ENCODE data around the gene S100A14.

The S100A14 gene

DNA sequence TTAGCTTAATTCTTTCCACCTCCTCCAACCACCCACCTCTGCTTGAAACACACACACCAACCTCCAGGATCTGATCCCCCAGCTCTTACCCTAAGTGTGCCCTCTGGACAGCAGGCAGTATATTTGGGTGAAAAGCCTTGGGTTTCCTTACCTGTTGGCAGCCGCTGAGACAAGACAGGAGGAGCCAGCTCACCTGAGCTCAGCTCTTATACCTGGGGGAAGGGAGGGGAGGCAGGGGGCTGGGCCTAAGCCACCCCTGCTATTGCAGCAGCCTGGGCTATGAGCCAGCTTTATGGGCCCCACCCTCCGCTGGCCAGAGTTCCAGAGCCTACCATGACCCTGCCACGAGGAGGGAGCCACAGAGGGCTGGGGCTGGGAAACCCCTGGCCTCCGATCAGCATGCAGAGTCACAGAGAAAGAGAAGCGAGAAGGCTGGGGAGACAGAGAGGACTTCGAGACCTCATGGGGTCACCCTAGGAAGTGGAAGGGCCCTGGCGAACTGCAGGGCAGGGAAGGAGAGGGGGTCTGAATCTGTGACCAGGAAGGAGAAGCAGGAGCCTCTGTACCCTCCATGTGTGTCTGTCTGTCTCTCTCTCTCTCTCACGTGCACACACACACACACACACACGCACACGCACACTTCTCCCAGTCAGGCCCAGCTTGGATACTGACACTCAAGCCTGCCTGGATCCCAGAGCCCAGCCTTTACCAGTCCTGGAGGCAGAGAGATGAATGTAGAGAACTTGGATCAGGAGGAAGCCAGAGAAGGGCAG, at the start of gene S100A14:
Gene S100A14 (minus strand): TSS at position 182 of the 773 bp plus-strand sequence. CDS start 467 bp downstream, outside the sequence.
- TF ChIP-seq FOXA1 (IDR thresholded peaks at IDR 0.05) (no peak), ARNT (IDR thresholded peaks at IDR 0.05) (no peak), FOXM1 (IDR thresholded peaks at IDR 0.05; ENCODE audit: borderline replicate concordance) (no peak), LEF1 (IDR thresholded peaks at IDR 0.05; ENCODE audit: borderline replicate concordance) (no peak), BHLHE40 (IDR thresholded peaks at IDR 0.05; ENCODE audit: borderline replicate concordance) (no peak), ELF4 (IDR thresholded peaks at IDR 0.05) (no peak), SUZ12 (IDR thresholded peaks at IDR 0.05) (no peak), HDGF (IDR thresholded peaks at IDR 0.05; ENCODE audit: borderline replicate concordance) (no peak), FOXK2 (IDR thresholded peaks at IDR 0.05) (no peak), NFRKB (IDR thresholded peaks at IDR 0.05) (no peak), SP1 (IDR thresholded peaks at IDR 0.05) (no peak), TARDBP (IDR thresholded peaks at IDR 0.05) (no peak), L3MBTL2 (conservative IDR thresholded peaks at IDR 0.05) (no peak), CTBP1 (IDR thresholded peaks at IDR 0.05; ENCODE audit: borderline replicate concordance) (no peak)
- TF ChIP-seq, protein P1, sequence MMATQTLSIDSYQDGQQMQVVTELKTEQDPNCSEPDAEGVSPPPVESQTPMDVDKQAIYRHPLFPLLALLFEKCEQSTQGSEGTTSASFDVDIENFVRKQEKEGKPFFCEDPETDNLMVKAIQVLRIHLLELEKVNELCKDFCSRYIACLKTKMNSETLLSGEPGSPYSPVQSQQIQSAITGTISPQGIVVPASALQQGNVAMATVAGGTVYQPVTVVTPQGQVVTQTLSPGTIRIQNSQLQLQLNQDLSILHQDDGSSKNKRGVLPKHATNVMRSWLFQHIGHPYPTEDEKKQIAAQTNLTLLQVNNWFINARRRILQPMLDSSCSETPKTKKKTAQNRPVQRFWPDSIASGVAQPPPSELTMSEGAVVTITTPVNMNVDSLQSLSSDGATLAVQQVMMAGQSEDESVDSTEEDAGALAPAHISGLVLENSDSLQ (IDR thresholded peaks at IDR 0.05) = no peak
- ChIA-PET POLR2A (interaction anchor here (1.0 to 6.3 kb wide), 3 partner anchors 11 to 18 kb away, joined by 3 to 72 read pairs (median 28); partner anchors contain the start of genes CHTOP, S100A1 and S100A13), CTCF (interaction anchor here (0.6 to 2.8 kb wide), 2 partner anchors 11 to 28 kb away, joined by 3 to 27 read pairs; partner anchors contain the start of genes S100A1 and S100A13)
- no peak for DNase-seq (ENCODE audit: extremely low spot score)

DNA sequence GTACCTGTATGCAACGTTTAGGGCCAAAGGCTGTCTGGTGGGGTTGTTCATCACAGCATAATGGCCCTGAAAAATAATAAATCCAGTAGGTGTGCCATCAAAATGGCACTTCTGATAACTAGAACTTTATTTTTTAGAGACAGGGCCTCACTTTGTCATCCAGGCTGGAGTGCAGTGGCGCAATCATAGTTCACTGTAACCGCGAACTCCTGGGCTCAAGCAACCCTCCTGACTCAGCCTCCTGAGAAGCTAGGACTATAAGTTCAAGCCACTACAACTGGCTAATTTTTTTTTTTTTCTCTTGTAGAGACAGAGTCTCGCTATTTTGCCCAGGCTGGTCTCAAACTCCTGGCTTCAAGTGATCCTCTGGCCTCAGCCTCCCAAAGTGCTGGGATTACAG, 47.1 kb upstream of the S100A14 start:
- ChIA-PET POLR2A (no interaction called here), CTCF (interaction anchor here (0.6 kb wide), 1 partner anchor 9 kb away, joined by 9 read pairs; no protein-coding TSS in a partner anchor)
- no peak for TF ChIP-seq FOXM1 (IDR thresholded peaks at IDR 0.05; ENCODE audit: borderline replicate concordance)
- no peak for TF ChIP-seq TARDBP (IDR thresholded peaks at IDR 0.05)
- no peak for TF ChIP-seq FOXK2 (IDR thresholded peaks at IDR 0.05)
- no peak for TF ChIP-seq L3MBTL2 (conservative IDR thresholded peaks at IDR 0.05)
- TF ChIP-seq NFRKB (IDR thresholded peaks at IDR 0.05) = no peak
- no peak for TF ChIP-seq ZNF384 (IDR thresholded peaks at IDR 0.05)
- no peak for TF ChIP-seq ARNT (IDR thresholded peaks at IDR 0.05)
- no peak for TF ChIP-seq SUZ12 (IDR thresholded peaks at IDR 0.05)
- TF ChIP-seq HDGF (IDR thresholded peaks at IDR 0.05; ENCODE audit: borderline replicate concordance) = no peak
- no peak for TF ChIP-seq SP1 (IDR thresholded peaks at IDR 0.05)
- no peak for TF ChIP-seq CTBP1 (IDR thresholded peaks at IDR 0.05; ENCODE audit: borderline replicate concordance)
- no peak for TF ChIP-seq FOXA1 (IDR thresholded peaks at IDR 0.05)
- no peak for TF ChIP-seq BHLHE40 (IDR thresholded peaks at IDR 0.05; ENCODE audit: borderline replicate concordance)
- no peak for TF ChIP-seq ELF4 (IDR thresholded peaks at IDR 0.05)
- TF ChIP-seq, protein P1 (IDR thresholded peaks at IDR 0.05) = no peak
- no peak for DNase-seq (ENCODE audit: extremely low spot score)

DNA sequence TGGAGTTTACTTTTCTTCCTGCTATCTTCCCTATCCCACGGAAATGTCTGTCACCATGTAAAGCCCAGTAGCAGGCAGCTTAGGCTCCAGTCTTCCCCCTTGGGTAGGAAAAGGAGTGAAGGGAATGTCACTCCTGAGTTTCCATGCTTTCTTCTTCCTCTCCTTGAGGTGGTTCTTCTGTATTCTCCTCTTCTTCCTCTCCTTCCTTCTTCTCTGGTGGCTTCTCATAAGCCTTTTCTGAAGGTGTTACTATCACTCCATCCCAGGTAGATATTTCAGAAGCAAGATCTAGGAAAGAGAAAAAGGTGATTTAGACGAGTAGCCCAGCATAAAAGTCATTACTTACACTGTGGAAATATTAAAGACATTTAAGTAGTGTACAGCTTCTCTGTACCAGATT, 46.1 kb upstream of the S100A14 start:
- ChIA-PET CTCF (no interaction called here), POLR2A (interaction anchor here (1.2 kb wide), 1 partner anchor 14 kb away, joined by 4 read pairs; no protein-coding TSS in a partner anchor)
- no peak for DNase-seq (ENCODE audit: extremely low spot score)
- no peak for TF ChIP-seq HDGF (IDR thresholded peaks at IDR 0.05; ENCODE audit: borderline replicate concordance)
- TF ChIP-seq ZNF384 (IDR thresholded peaks at IDR 0.05) = no peak
- no peak for TF ChIP-seq SUZ12 (IDR thresholded peaks at IDR 0.05)
- TF ChIP-seq NFRKB (IDR thresholded peaks at IDR 0.05) = no peak
- TF ChIP-seq FOXK2 (IDR thresholded peaks at IDR 0.05) = no peak
- no peak for TF ChIP-seq ELF4 (IDR thresholded peaks at IDR 0.05)
- TF ChIP-seq FOXA1 (IDR thresholded peaks at IDR 0.05) = no peak

DNA sequence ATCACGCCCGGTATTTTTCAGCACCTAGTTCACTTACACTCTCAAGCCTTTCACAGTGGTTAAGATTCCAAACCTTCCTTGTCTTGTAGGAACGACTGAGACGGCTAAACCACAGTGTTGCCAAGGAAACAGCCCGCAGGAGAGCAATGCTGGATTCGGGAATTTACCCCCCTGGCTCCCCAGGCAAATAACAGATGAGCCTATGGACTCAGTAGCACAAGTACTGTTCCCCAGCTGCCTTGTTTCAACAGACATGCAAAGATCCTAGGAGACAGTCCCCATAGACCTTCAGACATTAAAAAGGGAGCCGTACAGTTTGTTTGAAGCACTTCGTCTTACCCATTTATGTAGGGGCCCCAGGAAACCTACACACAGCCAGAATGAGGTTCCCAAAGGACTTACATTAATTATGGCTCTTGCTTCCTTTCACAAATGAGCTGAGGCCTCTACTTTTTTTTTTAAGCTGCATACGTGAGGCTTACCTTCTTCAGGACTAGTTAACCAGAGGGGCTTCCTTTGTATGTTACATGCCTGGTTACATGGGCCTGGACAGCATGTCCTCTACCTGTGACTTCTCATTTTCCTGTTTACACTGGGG, 45.1 kb upstream of the S100A14 start:
- ChIA-PET CTCF (interaction anchor here (1.2 kb wide), 1 partner anchor 10 kb away, joined by 4 read pairs; the partner anchor contains the start of gene ILF2), POLR2A (interaction anchor here (0.7 to 4.1 kb wide), 2 partner anchors 27 to 84 kb away, joined by 3 to 41 read pairs; partner anchors contain the start of gene CHTOP)
- no peak for DNase-seq (ENCODE audit: extremely low spot score)
- no peak for TF ChIP-seq ZNF384 (IDR thresholded peaks at IDR 0.05)
- TF ChIP-seq SP1 (IDR thresholded peaks at IDR 0.05) = no peak
- TF ChIP-seq CTBP1 (IDR thresholded peaks at IDR 0.05; ENCODE audit: borderline replicate concordance) = no peak
- no peak for TF ChIP-seq NFRKB (IDR thresholded peaks at IDR 0.05)
- no peak for TF ChIP-seq ELF4 (IDR thresholded peaks at IDR 0.05)
- no peak for TF ChIP-seq HDGF (IDR thresholded peaks at IDR 0.05; ENCODE audit: borderline replicate concordance)
- TF ChIP-seq, protein P1 (IDR thresholded peaks at IDR 0.05) = no peak
- TF ChIP-seq FOXA1 (IDR thresholded peaks at IDR 0.05) = no peak
- no peak for TF ChIP-seq TARDBP (IDR thresholded peaks at IDR 0.05)
- TF ChIP-seq L3MBTL2 (conservative IDR thresholded peaks at IDR 0.05) = no peak
- no peak for TF ChIP-seq ARNT (IDR thresholded peaks at IDR 0.05)
- TF ChIP-seq FOXM1 (IDR thresholded peaks at IDR 0.05; ENCODE audit: borderline replicate concordance) = no peak
- TF ChIP-seq BHLHE40 (IDR thresholded peaks at IDR 0.05; ENCODE audit: borderline replicate concordance) = no peak
- no peak for TF ChIP-seq SUZ12 (IDR thresholded peaks at IDR 0.05)
- TF ChIP-seq FOXK2 (IDR thresholded peaks at IDR 0.05) = no peak
- TF ChIP-seq LEF1 (IDR thresholded peaks at IDR 0.05; ENCODE audit: borderline replicate concordance) = no peak

DNA sequence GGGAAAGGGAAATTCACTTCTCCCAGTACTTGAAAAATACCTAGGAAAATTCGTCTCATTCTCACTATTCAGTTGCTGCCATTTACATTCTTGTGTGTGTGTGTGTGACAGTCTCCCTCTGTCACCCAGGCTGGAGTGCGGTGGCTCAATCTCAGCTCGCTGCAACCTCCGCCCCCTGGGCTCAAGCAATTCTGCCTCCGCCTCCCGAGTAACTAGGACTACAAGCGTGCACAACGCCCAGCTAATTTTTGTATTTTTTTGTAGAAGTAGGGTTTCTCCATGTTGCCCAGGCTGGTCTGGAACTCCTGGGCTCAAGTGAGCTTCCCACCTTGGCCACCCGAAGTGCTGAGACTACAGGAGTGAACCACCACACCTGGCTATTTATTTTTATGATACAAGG, 43.5 kb upstream of the S100A14 start:
- ChIA-PET POLR2A (interaction anchor here (0.7 to 4.1 kb wide), 8 partner anchors 8 to 331 kb away, joined by 3 to 41 read pairs (median 4); partner anchors contain the start of genes CHTOP, ILF2 and S100A13), CTCF (interaction anchor here (1.3 kb wide), 1 partner anchor 149 kb away, joined by 5 read pairs; no protein-coding TSS in a partner anchor)
- TF ChIP-seq FOXK2 (IDR thresholded peaks at IDR 0.05) (no peak), L3MBTL2 (conservative IDR thresholded peaks at IDR 0.05) (no peak), SUZ12 (IDR thresholded peaks at IDR 0.05) (no peak), ELF4 (IDR thresholded peaks at IDR 0.05) (no peak), TARDBP (IDR thresholded peaks at IDR 0.05) (no peak), SP1 (IDR thresholded peaks at IDR 0.05) (no peak), ARNT (IDR thresholded peaks at IDR 0.05) (no peak), LEF1 (IDR thresholded peaks at IDR 0.05; ENCODE audit: borderline replicate concordance) (no peak), FOXA1 (IDR thresholded peaks at IDR 0.05) (no peak), HDGF (IDR thresholded peaks at IDR 0.05; ENCODE audit: borderline replicate concordance) (no peak), FOXM1 (IDR thresholded peaks at IDR 0.05; ENCODE audit: borderline replicate concordance) (no peak), NFRKB (IDR thresholded peaks at IDR 0.05) (no peak), CTBP1 (IDR thresholded peaks at IDR 0.05; ENCODE audit: borderline replicate concordance) (no peak), ZNF384 (IDR thresholded peaks at IDR 0.05) (no peak), BHLHE40 (IDR thresholded peaks at IDR 0.05; ENCODE audit: borderline replicate concordance) (no peak)
- TF ChIP-seq, protein P1 (IDR thresholded peaks at IDR 0.05) = no peak
- DNase-seq (ENCODE audit: extremely low spot score) = no peak

All from HEK293T (cell line).